Ammon's horn (tissue), 1 donor: ENCODE data around the gene DUSP2.
A peak's percentile ranks its signal among the peaks of the same experiment; 100 is the strongest.

ENCODE experiments used
- DNase-seq: peaks from one replicate; pipeline ENCODE4 v3.0.0-alpha.2; 2016; ENCODE audit warnings: low spot score

DUSP2 gene

GRCh38 chr2:96131813-96132745 lies 13.2 kb downstream of the DUSP2 start:
- DNase-seq: no peak

GRCh38 chr2:96131152-96131812 lies 14.0 kb downstream of the DUSP2 start:
- no peak for DNase-seq

- DNase-seq: no peak
Observed at GRCh38 chr2:96130483-96130882, 14.8 kb downstream of the DUSP2 start.

- no peak for DNase-seq
Observed at GRCh38 chr2:96129528-96130120, 15.6 kb downstream of the DUSP2 start.

- DNase-seq: no peak
Observed at GRCh38 chr2:96128456-96128855, 16.8 kb downstream of the DUSP2 start.

- DNase-seq: no peak
Observed at GRCh38 chr2:96124406-96125265, 20.6 kb downstream of the DUSP2 start.

GRCh38 chr2:96123936-96124335 lies 21.3 kb downstream of the DUSP2 start:
- DNase-seq: no peak

DNA sequence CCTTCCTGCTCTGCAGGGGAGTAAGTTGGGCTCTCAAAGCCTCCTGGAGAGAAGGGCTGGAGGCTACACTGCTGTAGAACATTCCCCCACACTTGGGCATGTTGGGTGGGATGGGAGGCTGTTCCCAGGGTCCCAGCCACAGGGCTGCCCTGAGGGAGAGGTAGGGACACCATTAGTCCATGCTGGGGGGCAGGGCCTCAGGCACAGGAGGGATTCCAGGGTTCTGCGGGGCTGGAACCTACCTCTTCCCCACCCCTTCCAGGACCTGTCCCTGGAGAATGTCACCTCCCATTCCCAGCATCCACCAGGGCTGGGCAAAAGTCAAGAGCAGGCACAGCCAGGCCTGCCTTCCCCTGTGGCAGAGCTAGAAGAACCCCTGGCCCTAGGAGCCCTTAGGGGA lies 21.9 kb downstream of the DUSP2 start:
- no peak for DNase-seq

DNA sequence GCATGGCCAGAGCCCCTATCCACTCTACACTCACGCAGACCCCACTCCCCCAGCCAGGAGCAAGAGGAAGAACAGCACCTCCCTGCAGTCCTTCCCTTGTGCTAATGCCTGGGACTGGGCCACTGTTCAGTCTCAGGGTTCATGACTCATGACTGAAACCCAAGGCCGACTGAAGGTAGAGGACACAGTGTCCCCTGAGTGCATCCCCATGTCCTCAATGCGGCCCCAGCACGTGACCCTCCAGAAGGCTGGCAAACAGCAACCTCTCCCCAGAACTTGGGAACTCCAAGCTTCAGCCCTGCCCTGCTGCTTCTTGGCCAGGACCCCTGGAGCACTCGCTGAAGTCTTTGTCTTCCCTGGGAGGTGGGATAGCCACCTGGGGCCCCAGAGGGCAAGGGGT lies 22.8 kb downstream of the DUSP2 start:
- no peak for DNase-seq

DNA sequence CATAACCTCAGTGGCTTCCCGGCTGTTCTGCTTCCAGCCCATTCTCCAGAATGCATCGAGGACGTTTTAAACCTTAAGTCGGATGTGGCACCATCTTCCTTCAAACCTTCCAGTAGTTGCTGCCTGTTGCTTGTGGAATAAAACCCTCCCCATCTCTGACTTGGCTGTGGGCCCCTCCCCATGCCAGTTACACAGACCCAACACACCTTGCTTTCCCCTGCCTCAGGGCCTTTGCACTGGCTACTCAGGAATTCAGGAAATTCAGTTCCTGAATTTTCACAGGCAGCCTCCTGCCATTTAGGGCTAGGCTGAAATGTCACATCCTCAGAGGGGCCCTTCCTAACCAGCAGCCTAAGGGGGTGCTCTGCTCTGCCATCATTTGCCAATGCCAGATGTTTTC lies 23.8 kb downstream of the DUSP2 start:
- no peak for DNase-seq

DNA sequence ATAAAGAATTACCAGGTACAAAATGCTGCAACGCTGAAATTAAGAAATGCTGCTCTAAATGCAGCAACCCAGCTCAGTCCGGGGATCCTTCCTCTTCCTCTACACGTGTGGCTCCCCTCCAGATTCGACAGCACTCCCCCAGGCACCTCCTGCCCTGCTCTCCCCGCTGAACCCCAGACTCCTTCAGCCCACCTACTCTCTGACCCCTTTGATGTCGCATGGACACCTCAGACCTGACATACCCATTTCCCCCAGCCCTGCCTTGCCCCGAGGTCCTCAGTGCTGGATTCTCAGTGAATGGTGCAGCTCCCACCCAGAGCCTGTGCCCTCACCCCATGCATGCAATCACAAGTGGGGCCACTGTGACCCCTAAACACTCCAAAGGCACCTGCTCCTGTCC lies 24.2 kb downstream of the DUSP2 start:
- no peak for DNase-seq

- no peak for DNase-seq
Observed at GRCh38 chr2:96120091-96120720, 25.0 kb downstream of the DUSP2 start.

- no peak for DNase-seq
Observed at GRCh38 chr2:96119389-96119751, 25.9 kb downstream of the DUSP2 start.

- no peak for DNase-seq
Observed at GRCh38 chr2:96118698-96119388, 26.4 kb downstream of the DUSP2 start.

DNA sequence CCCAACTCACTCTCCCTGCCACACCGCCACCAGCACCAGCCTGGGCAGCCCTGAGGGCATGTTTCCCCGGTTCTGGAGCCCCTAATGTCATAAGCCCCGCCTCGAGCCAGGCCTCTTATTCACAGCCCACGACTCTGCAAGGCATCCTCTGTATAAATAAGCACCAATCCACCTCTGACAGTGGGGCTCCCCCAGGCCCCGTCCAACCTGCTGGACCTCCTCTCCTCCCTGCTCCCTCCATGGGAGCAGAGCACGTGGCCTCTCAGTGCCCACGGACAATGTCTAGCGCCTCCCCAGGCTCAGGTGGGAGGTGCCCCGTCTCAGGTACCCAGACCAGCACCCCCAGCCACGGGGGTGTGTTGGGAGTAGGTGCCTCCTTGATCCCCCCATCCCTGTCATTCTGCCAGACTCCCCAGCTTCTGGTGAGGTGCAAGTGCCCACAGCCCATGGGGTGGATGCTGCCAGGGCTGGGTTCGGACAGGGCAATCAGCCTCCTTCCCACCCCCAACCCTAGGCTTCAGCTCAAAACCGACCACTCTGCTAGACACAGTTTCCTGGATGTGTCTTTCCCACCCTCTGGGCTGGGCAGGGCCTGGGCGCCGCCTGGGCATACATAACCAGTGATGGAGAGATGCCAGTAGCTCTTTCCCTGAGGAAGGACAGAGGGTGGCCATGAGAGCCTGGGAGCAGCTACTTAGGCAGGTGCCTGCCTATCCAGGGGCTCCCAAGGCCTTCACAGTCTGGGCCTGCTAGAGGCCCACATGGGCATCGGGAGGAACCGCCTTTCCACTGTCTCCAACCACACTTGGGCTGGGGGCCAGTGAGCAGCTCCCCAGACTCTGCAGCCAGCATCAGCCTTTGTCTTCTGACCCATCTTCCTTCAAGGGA lies 27.3 kb downstream of the DUSP2 start:
- no peak for DNase-seq

DNA sequence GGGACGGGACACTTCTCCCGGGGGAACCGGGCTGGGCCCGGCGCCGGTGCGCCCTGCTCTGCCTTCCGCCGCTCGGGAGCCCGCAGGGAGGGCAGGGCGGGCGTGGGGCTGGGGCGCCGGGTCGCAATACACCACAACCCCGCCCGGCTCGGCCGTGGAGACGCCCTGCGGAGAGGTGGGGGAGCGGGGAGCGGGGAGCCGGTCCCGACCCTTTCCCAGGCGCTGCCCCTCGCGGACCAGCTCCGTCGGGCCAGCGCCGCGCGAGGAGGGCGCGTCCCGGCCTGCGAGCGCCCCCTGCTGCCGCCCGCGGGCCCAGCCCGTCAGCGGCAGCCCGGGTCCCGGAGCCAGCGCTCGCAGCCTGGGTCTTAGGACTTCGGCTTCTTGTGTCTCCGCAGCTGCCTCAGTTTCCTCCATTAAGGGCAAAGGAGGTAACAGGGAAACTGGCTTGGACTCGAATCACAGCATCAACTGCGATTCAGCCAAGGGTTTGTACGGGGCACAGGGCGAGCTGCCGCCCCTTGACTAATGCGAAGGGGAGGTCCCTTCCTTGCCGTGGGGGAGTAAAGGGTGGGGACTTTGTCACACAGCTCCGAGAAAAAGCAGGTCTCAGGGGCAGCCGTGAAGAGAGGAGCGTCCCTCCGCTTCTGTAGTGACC lies 28.2 kb downstream of the DUSP2 start:
- DNase-seq: peak; percentile 55

DNA sequence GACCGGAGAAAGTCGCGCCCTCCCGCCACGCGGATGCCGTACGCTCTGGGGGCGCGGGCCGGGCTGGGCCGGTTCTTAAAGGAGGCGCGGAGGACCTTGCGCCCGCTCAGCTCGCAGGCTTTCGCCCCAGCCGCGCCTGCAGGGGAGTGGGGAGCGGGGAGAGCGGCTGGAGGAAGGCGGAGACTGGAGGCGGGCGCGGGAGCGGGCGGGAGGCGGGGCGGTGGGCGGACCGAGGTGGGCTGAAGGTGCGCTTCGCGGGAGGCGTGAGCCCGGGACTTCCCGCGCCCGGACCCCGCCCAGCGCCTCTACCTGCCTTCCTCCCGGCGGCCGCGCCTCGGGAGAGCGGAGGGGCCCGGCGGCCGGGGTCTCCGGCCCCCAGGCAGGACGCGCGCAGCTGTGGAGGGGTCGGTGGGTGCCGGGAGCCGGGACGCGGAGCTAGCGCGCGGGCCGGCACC lies 28.8 kb downstream of the DUSP2 start, which contains the start of gene ADRA2B:
Gene ADRA2B (minus strand): TSS at position 148 of the 455 bp plus-strand sequence. CDS start 422 bp downstream, outside the sequence.
- peak; percentile 32 for DNase-seq

DNA sequence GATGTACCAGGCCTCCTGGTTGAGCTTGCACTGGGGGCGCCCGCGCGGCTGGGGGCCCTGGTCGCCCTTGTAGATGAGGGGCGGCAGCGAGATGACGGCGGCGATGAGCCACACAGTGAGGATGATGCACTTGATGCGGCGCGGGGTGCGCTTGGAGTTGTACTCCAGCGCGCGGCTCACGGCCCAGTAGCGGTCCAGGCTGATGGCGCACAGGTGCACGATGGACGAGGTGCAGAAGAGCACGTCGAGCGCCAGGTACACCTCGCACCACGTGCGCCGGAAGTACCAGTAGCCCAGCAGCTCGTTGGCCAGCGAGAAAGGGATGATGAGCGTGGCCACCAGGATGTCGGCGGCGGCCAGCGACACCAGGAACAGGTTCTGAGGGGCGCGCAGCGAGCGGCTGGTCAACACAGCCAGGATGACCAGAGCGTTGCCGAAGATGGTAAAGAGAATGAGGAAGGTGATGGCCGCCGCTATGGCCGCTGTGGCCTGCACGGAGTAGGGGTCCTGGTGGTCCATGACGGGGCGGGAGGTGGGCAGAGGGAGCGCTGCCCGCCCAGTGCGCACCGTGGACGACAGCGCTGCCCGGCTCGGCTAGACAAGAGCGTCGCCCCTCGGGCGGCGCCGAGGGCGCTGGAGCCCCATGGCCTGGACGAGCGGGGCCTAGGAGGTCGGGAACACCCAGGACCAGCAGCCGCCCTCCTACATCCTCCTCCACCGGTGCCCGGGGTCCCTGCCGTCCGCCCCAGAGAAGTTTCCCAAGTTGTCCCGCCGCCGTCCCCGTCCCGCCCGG lies 29.4 kb downstream of the DUSP2 start:
- no peak for DNase-seq
